ENCODE results near the gene INO80C. TPM values are rescaled to one million over a fixed set of nuclear protein-coding genes. Genes with fewer than 3 reads are reported as not detected.

The INO80C gene
- total RNA-seq, 1 donor from 2014 or later = 4.7 TPM

DNA sequence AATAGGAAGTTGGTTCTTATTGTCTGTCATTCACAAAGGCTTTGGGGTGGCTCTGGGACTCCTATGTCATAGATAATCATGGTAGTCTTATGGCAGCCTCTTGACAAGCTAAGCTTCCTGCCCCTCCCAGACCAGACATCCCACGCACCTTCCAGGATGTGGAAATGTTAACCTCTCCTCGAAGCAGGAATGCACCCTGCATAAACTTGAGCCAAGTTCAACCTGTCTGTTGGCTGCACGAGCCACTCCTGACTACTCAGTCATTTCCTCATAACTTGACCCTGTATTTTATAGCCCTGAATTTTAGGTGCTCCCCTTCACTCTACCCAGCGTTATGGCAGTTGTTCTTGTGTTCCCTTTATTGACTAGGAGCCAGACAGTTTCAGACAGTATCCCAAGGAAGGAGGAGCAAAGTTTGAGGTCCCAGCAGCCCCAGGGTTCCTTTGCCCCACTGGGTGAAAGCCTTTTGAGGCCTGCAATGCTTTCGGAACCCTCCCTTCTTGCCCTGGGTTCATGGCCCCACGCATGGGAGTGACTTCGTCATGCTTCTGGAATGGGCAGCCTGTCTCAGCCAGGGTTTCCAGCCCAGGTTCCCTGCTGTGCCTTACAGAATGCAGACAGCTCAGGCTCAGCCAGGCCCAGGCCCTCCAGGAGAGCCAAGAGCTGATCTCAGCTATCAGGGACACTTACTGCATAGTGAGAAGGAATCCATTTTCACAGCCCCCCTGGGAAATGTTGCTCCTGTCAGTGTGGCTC is 15.6 kb upstream of the INO80C start:
- Histone ChIP-seq H3K9me3 (ENCODE audit: control insufficient read depth in 3 of 3, low read length in 3 of 3) (no peaks in the 10 kb centered on the region), H3K4me1 (ENCODE audit: control insufficient read depth in 3 of 3, insufficient read depth in 3 of 3, low read length in 3 of 3) (peaks cover 24 to 43% (median 35%) of the 10 kb centered on the region in 3 donors), H3K27me3 (ENCODE audit: control insufficient read depth in 3 of 3, insufficient read depth in 3 of 3, low read length in 3 of 3) (no peaks in the 10 kb centered on the region), H3K9ac (ENCODE audit: low read depth in 1 of 3, low read length in 3 of 3) (peak overlapping the region in 1 of 3 donors; percentile 55), H3K4me3 (ENCODE audit: low read length in 3 of 3) (peak overlapping the region in 1 of 3 donors; percentile 42), H3K36me3 (ENCODE audit: control insufficient read depth in 3 of 3, insufficient read depth in 3 of 3, low read length in 3 of 3) (no peaks in the 10 kb centered on the region), H3K27ac (ENCODE audit: low read depth, low read length) (peak overlapping the region; percentile 56)

DNA sequence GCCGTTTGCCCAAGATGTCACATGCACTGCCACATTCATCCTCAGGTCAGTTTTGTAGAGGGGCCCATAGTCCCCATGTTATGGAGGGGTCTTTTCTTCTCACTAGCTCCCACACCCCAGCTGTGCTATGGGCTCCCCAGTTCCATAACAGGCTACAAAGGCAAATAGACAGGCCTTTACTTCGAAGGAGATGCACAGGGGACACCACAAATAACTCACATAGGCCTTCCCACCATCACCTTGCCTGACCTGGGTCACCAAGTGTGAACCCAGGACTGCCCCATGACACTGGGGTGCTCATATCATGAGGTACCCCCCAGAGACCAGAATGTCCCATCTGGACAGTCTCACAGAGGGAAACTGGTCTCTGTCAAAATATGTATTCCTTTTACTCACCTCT is 15.0 kb upstream of the INO80C start:
- Histone ChIP-seq H3K9ac (ENCODE audit: low read depth in 1 of 3, low read length in 3 of 3) (no peak overlapping the region), H3K27me3 (ENCODE audit: control insufficient read depth in 3 of 3, insufficient read depth in 3 of 3, low read length in 3 of 3) (no peaks in the 10 kb centered on the region), H3K4me1 (ENCODE audit: control insufficient read depth in 3 of 3, insufficient read depth in 3 of 3, low read length in 3 of 3) (peaks cover 24 to 43% (median 35%) of the 10 kb centered on the region in 3 donors), H3K27ac (ENCODE audit: low read depth, low read length) (peak overlapping the region; percentile 56), H3K9me3 (ENCODE audit: control insufficient read depth in 3 of 3, low read length in 3 of 3) (no peaks in the 10 kb centered on the region), H3K36me3 (ENCODE audit: control insufficient read depth in 3 of 3, insufficient read depth in 3 of 3, low read length in 3 of 3) (no peaks in the 10 kb centered on the region), H3K4me3 (ENCODE audit: low read length in 3 of 3) (no peak overlapping the region)

DNA sequence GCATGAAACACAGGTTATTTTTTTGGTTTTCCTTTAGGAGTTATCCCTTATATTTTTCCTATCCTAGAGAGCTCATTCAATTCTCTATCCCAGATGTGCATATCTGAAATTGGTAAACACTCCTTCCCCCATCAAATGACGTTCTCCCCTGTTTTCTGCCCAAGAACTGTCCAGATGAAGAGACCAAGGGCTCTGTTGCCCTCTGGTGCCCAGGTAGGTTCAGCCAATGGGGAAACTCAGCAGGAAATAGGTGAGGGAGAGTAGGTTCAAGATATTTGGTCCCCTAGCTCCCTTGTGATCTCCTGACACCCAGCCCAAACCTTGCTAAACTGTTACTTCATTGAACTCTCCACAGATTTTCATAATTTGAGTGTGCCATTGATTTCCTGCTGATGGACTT is 14.1 kb upstream of the INO80C start:
- Histone ChIP-seq H3K4me1 (ENCODE audit: control insufficient read depth in 3 of 3, insufficient read depth in 3 of 3, low read length in 3 of 3) (peaks cover 24 to 43% (median 35%) of the 10 kb centered on the region in 3 donors), H3K9ac (ENCODE audit: low read depth in 1 of 3, low read length in 3 of 3) (no peak overlapping the region), H3K27ac (ENCODE audit: low read depth, low read length) (no peak overlapping the region), H3K4me3 (ENCODE audit: low read length in 3 of 3) (no peak overlapping the region), H3K36me3 (ENCODE audit: control insufficient read depth in 3 of 3, insufficient read depth in 3 of 3, low read length in 3 of 3) (no peaks in the 10 kb centered on the region), H3K27me3 (ENCODE audit: control insufficient read depth in 3 of 3, insufficient read depth in 3 of 3, low read length in 3 of 3) (no peaks in the 10 kb centered on the region), H3K9me3 (ENCODE audit: control insufficient read depth in 3 of 3, low read length in 3 of 3) (no peaks in the 10 kb centered on the region)

DNA sequence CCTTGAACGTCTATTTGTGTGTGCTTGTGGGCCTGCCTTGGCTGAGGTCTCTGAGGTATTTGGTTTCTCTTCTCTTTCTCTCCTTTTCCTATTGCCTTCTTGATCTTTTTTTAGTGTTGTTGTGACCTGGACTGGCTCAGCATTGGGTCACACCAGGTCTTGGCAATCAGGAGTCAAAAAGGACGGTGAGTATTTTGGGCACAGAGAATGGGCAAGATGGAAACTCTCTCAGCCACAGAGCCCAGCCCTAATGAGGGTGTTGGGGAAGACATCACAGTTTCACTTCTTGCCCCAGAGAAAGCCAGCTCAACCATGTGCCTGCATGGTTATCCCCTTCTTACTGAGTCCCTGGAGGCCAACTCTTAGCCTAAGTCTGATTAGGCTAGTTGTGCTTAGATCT is 13.7 kb upstream of the INO80C start:
- Histone ChIP-seq H3K9me3 (ENCODE audit: control insufficient read depth in 3 of 3, low read length in 3 of 3) (no peaks in the 10 kb centered on the region), H3K4me1 (ENCODE audit: control insufficient read depth in 3 of 3, insufficient read depth in 3 of 3, low read length in 3 of 3) (peaks cover 24 to 43% (median 35%) of the 10 kb centered on the region in 3 donors), H3K27me3 (ENCODE audit: control insufficient read depth in 3 of 3, insufficient read depth in 3 of 3, low read length in 3 of 3) (no peaks in the 10 kb centered on the region), H3K36me3 (ENCODE audit: control insufficient read depth in 3 of 3, insufficient read depth in 3 of 3, low read length in 3 of 3) (no peaks in the 10 kb centered on the region), H3K9ac (ENCODE audit: low read depth in 1 of 3, low read length in 3 of 3) (no peak overlapping the region), H3K4me3 (ENCODE audit: low read length in 3 of 3) (no peak overlapping the region), H3K27ac (ENCODE audit: low read depth, low read length) (no peak overlapping the region)

DNA sequence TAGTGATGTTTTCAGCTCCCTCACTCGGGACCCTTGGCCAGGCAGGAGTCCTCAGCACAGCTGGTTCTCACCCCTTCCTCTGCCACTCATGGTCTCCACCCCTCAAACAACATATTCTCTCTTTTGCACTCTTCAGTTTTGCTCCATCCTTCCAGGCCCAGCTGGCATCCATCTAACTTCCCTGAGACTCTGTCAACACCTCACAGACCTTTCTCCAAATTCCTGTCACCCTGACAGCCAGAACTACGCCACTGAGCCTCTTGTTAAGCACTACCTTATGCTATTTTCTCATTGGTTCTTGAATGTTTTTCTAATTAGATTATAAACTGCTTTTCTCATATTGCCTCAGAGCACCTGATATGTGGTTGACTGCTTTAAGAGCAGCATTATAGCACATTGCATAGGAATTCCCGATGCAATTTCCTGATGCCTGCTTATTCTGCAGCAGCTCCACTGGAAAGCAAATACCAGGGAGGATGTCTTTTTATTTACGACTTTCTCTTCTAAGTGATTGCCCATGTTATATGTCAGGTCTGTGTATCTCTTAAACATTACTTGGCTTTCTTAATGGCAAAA is 12.4 kb upstream of the INO80C start:
- Histone ChIP-seq H3K36me3 (ENCODE audit: control insufficient read depth in 3 of 3, insufficient read depth in 3 of 3, low read length in 3 of 3) (no peaks in the 10 kb centered on the region), H3K27me3 (ENCODE audit: control insufficient read depth in 3 of 3, insufficient read depth in 3 of 3, low read length in 3 of 3) (no peaks in the 10 kb centered on the region), H3K27ac (ENCODE audit: low read depth, low read length) (no peak overlapping the region), H3K9me3 (ENCODE audit: control insufficient read depth in 3 of 3, low read length in 3 of 3) (no peaks in the 10 kb centered on the region), H3K4me3 (ENCODE audit: low read length in 3 of 3) (no peak overlapping the region), H3K9ac (ENCODE audit: low read depth in 1 of 3, low read length in 3 of 3) (no peak overlapping the region), H3K4me1 (ENCODE audit: control insufficient read depth in 3 of 3, insufficient read depth in 3 of 3, low read length in 3 of 3) (peaks cover 24 to 39% (median 35%) of the 10 kb centered on the region in 3 donors)

DNA sequence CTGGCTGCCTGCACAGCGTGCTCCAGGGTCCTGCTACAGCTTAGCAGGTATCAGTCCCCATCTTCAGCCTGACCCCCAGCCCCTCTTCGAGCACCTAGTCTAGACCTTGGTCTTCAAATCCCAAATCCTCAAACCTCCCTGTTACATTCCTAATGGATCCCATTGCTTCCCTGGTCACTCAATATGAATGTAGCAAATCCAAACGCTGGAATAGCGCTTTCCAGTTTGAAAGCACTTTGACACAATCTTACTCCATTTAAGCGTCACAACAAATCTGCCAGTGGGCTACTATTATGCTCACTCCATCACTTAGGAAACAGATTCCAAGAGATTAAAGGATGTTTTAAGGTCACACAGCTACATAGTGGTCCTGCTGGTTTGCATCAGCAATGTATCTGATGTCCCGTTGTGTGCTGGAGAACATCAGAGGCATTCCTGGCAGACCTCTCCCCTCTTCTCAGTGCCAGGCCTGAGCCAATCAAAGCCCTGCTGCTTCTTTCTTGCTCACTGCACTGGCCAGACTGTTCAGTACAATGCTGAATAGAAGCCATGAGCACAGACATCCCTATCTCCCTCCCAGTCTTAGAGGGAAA is 11.1 kb upstream of the INO80C start:
- Histone ChIP-seq H3K9ac (ENCODE audit: low read depth in 1 of 3, low read length in 3 of 3) (no peak overlapping the region), H3K27me3 (ENCODE audit: control insufficient read depth in 3 of 3, insufficient read depth in 3 of 3, low read length in 3 of 3) (no peaks in the 10 kb centered on the region)

DNA sequence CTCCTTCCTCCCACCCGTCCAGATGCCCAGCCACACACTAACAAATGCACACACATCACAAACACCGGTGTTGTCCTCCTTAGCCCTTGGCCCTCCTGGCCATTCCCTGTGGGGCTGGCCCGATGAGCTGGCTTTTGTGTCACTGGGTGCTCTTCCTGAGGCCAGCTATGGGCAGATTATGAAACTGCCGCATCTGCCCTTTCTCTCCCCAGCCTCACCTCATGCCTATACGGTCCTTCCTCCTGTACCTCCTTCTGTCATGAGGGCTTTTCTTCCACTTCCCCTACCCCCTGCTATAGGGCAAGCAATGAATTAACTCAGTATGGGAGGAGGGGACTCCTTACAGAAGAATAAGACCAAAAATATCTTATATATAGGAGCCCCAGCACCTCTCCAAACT is 10.3 kb upstream of the INO80C start:
- no peaks in the 10 kb centered on the region for H3K27me3 ChIP-seq (ENCODE audit: control insufficient read depth in 3 of 3, insufficient read depth in 3 of 3, low read length in 3 of 3)
- H3K27ac ChIP-seq (ENCODE audit: low read depth, low read length) = no peak overlapping the region
- H3K4me1 ChIP-seq (ENCODE audit: control insufficient read depth in 3 of 3, insufficient read depth in 3 of 3, low read length in 3 of 3) = peaks cover 11 to 21% (median 17%) of the 10 kb centered on the region in 3 donors
- no peak overlapping the region for H3K9ac ChIP-seq (ENCODE audit: low read depth in 1 of 3, low read length in 3 of 3)
- H3K4me3 ChIP-seq (ENCODE audit: low read length in 3 of 3) = no peak overlapping the region
- H3K36me3 ChIP-seq (ENCODE audit: control insufficient read depth in 3 of 3, insufficient read depth in 3 of 3, low read length in 3 of 3) = no peaks in the 10 kb centered on the region
- no peaks in the 10 kb centered on the region for H3K9me3 ChIP-seq (ENCODE audit: control insufficient read depth in 3 of 3, low read length in 3 of 3)

More for the DNA sequence above, 11.1 kb upstream of the INO80C start:
- no peaks in the 10 kb centered on the region for H3K36me3 ChIP-seq (ENCODE audit: control insufficient read depth in 3 of 3, insufficient read depth in 3 of 3, low read length in 3 of 3)
- H3K4me1 ChIP-seq (ENCODE audit: control insufficient read depth in 3 of 3, insufficient read depth in 3 of 3, low read length in 3 of 3) = peaks cover 19 to 29% (median 25%) of the 10 kb centered on the region in 3 donors
- H3K4me3 ChIP-seq (ENCODE audit: low read length in 3 of 3) = no peak overlapping the region
- H3K27ac ChIP-seq (ENCODE audit: low read depth, low read length) = no peak overlapping the region
- H3K9me3 ChIP-seq (ENCODE audit: control insufficient read depth in 3 of 3, low read length in 3 of 3) = no peaks in the 10 kb centered on the region

DNA sequence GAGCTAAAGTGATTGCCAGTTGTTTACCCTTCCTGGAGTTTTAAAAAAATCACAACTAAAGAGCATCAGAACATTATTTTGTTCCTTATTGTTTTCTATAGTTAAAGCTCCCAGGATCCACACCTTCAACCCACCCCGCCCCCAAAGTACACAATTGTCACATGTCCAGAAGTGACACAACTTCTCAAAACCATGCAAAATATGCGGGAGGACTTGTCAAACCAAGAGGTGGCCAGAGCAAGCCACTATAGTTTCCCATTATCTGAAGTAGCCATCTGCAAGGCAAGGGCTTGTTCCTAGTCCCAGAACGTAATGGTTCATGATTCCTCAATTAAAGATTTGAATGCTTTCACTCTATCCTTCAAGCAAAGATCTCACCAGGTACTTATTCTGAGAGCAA is 9.9 kb upstream of the INO80C start:
- Histone ChIP-seq H3K4me3 (ENCODE audit: low read length in 3 of 3) (no peak overlapping the region), H3K27ac (ENCODE audit: low read depth, low read length) (no peak overlapping the region)

DNA sequence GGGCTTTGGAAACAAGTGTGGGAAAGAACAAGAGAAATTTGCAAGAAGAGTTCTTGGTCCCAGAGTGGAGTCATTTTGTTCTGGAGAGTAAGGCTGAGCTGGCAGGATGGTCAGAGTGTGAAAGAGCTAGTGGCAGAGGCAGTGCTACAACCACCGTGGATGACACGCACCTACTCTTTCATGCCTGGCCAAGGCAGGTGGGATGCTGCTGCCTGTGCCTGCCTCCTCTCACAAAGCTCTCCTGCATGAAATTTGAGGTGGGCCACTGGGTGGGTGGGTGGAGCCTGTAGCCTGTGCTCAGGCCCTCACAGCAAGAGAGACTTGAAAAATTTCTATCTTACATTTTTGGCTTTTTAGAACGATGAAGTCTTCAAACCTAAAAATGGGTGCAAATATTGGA is 9.4 kb upstream of the INO80C start:
- Histone ChIP-seq H3K4me1 (ENCODE audit: control insufficient read depth in 3 of 3, insufficient read depth in 3 of 3, low read length in 3 of 3) (peaks cover 7 to 16% (median 13%) of the 10 kb centered on the region in 3 donors), H3K36me3 (ENCODE audit: control insufficient read depth in 3 of 3, insufficient read depth in 3 of 3, low read length in 3 of 3) (no peaks in the 10 kb centered on the region), H3K27me3 (ENCODE audit: control insufficient read depth in 3 of 3, insufficient read depth in 3 of 3, low read length in 3 of 3) (no peaks in the 10 kb centered on the region), H3K27ac (ENCODE audit: low read depth, low read length) (no peak overlapping the region), H3K9me3 (ENCODE audit: control insufficient read depth in 3 of 3, low read length in 3 of 3) (no peaks in the 10 kb centered on the region), H3K4me3 (ENCODE audit: low read length in 3 of 3) (no peak overlapping the region), H3K9ac (ENCODE audit: low read depth in 1 of 3, low read length in 3 of 3) (no peak overlapping the region)

More for the DNA sequence above, 9.9 kb upstream of the INO80C start:
- Histone ChIP-seq H3K9ac (ENCODE audit: low read depth in 1 of 3, low read length in 3 of 3) (no peak overlapping the region), H3K36me3 (ENCODE audit: control insufficient read depth in 3 of 3, insufficient read depth in 3 of 3, low read length in 3 of 3) (no peaks in the 10 kb centered on the region), H3K9me3 (ENCODE audit: control insufficient read depth in 3 of 3, low read length in 3 of 3) (no peaks in the 10 kb centered on the region), H3K4me1 (ENCODE audit: control insufficient read depth in 3 of 3, insufficient read depth in 3 of 3, low read length in 3 of 3) (peaks cover 9 to 17% (median 13%) of the 10 kb centered on the region in 3 donors), H3K27me3 (ENCODE audit: control insufficient read depth in 3 of 3, insufficient read depth in 3 of 3, low read length in 3 of 3) (no peaks in the 10 kb centered on the region)
